K562 (cell line): ENCODE results near the gene SDK1.

Experiments used
- CREB1 ChIP-seq, 2 experiments: sonication (generic) in 1 of 2; formaldehyde crosslinking in 1 of 2; IDR thresholded peaks; 2 replicates each; pipeline versions ENCODE4 v1.6.1 to v1.8.0; 2012 to 2022; ENCODE audit warnings: inconsistent platforms in 1 of 2, mild to moderate bottlenecking in 1 of 2, missing genetic modification reagents in 1 of 2, moderate library complexity in 1 of 2
- EP300 ChIP-seq: IDR thresholded peaks from 2 replicates; pipeline ENCODE4 v1.6.1; 2012; ENCODE audit warnings: low read length, improper control_type of control experiment
- NONO ChIP-seq, 2 experiments: fragments of 200-400 bp in 1 of 2; fragments of 450-650 bp in 1 of 2; formaldehyde crosslinking in 1 of 2; IDR thresholded peaks; 2 replicates each; pipeline ENCODE4 v1.6.1; 2017; ENCODE audit warnings: low read depth in 2 of 2, mild to moderate bottlenecking in 2 of 2, moderate library complexity in 2 of 2, low read length in 1 of 2
- PCBP2 ChIP-seq: fragments of 200-400 bp; formaldehyde crosslinking; IDR thresholded peaks from 2 replicates; pipeline ENCODE4 v1.6.1; 2018; ENCODE audit warnings: low read length, low read depth, mild to moderate bottlenecking, moderate library complexity; ENCODE audit not compliant: poor library complexity, severe bottlenecking
- POLR2A ChIP-seq: fragments of 450-650 bp; conservative IDR thresholded peaks from 2 replicates; pipeline ENCODE4 v1.6.1; 2016
- POLR2G ChIP-seq: fragments of 200-400 bp; formaldehyde crosslinking; IDR thresholded peaks from 2 replicates; pipeline ENCODE4 v1.6.1; 2017; ENCODE audit warnings: low read depth, mild to moderate bottlenecking, antibody characterized with exemption, low read length, moderate library complexity
- RBM14 ChIP-seq: fragments of 200-400 bp; formaldehyde crosslinking; IDR thresholded peaks from 2 replicates; pipeline ENCODE4 v1.6.1; 2018; ENCODE audit warnings: low read depth, mild to moderate bottlenecking, low read length, moderate library complexity, borderline replicate concordance; ENCODE audit not compliant: insufficient read depth
- RCOR1 ChIP-seq, 2 experiments: IDR thresholded peaks; 2 replicates each; pipeline ENCODE4 v1.6.1; 2012; ENCODE audit warnings: low read depth in 2 of 2, low read length in 2 of 2, borderline replicate concordance in 1 of 2, improper control_type of control experiment in 1 of 2
- SIN3A ChIP-seq, 2 experiments: fragments of 150-350 bp in 1 of 2; IDR thresholded peaks; 2 replicates each; pipeline ENCODE4 v1.6.1; 2011 to 2016; ENCODE audit warnings: borderline replicate concordance in 2 of 2, low read depth in 2 of 2, low read length in 2 of 2, mild to moderate bottlenecking in 2 of 2, moderate library complexity in 2 of 2; ENCODE audit not compliant: control insufficient read depth in 1 of 2
- TEAD4 ChIP-seq, 2 experiments: sonication (generic) in 1 of 2; formaldehyde crosslinking in 1 of 2; IDR thresholded peaks; 2 replicates each; pipeline versions ENCODE4 v1.6.1 to v1.8.0; 2012 to 2022; ENCODE audit warnings: borderline replicate concordance in 1 of 2, inconsistent platforms in 1 of 2, low read length in 1 of 2, mild to moderate bottlenecking in 1 of 2, missing genetic modification reagents in 1 of 2
- ZNF277 ChIP-seq: fragments of 250-450 bp; sonication (Bioruptor Pico); IDR thresholded peaks from 2 replicates; pipeline ENCODE4 v1.8.0; 2022; ENCODE audit warnings: inconsistent platforms, mild to moderate bottlenecking, moderate library complexity, borderline replicate concordance

DNA sequence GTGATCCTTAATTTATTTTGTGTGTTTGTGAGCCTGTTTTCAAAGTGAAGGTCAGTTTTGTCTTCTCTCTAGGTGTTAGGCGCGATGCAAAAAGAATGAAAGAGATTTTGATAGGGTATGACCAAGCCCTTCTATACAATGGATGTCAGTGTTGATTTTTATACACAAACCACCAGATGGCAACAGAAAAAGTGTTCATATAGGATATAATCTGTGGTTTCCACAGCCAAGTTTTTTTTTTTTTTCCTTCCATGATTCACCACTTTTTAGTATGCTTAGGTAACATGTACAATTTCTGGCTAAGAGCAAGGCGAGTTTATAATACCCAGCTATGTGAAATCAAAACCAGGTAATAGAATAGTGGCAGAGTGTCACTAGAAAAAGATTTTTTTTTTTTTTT lies 8.1 kb downstream of the SDK1 start:
- no peak for TF ChIP-seq POLR2A
- TF ChIP-seq EP300, result no peak
- no peak for TF ChIP-seq RCOR1 (IDR thresholded peaks at IDR 0.05; ENCODE audit: borderline replicate concordance in 1 of 2, low read depth in 2 of 2, low read length in 2 of 2)
- no peak for TF ChIP-seq TEAD4 (IDR thresholded peaks at IDR 0.05; ENCODE audit: low read length)
- no peak for TF ChIP-seq TEAD4 (CRISPR knock-in tag; IDR thresholded peaks at IDR 0.05; ENCODE audit: borderline replicate concordance)
- no peak for TF ChIP-seq ZNF277 (CRISPR knock-in tag)
- TF ChIP-seq POLR2G, result no peak
- no peak for TF ChIP-seq CREB1 (IDR thresholded peaks at IDR 0.05)
- TF ChIP-seq CREB1 (CRISPR knock-in tag; IDR thresholded peaks at IDR 0.05), result no peak
- TF ChIP-seq NONO (IDR thresholded peaks at IDR 0.05; ENCODE audit: low read depth in 2 of 2, low read length in 1 of 2), result no peak
- no peak for TF ChIP-seq PCBP2
- no peak for TF ChIP-seq SIN3A (IDR thresholded peaks at IDR 0.05; ENCODE audit: borderline replicate concordance in 2 of 2, control insufficient read depth in 1 of 2, low read depth in 2 of 2, low read length in 2 of 2)
- TF ChIP-seq RBM14, result no peak
